SK-MEL-5 (cell line): ENCODE measurements around the gene SPIN2A. TPM values are rescaled to one million over a fixed set of nuclear protein-coding genes. Genes with fewer than 3 reads are reported as not detected.
A peak's percentile ranks its signal among the peaks of the same experiment; 100 is the strongest.
"Not testable (repeated sequence)": the region's sequence is repeated elsewhere in the genome, so short reads cannot be mapped to it uniquely, and the experiment has no call there.

Source experiments
- DNase-seq: peaks from one replicate; pipeline ENCODE4 v3.0.0-alpha.2; 2016; ENCODE audit warnings: low read depth, low spot score
- in situ Hi-C: cut with HindIII; loops from 2 replicates; pipeline ENCODE4 v1.10.0; 2016; ENCODE audit warnings: low sequenced_read_pairs, high pct_unique_total_duplicates, low pct_unique_long_range_greater_than_20kb
- polyA plus RNA-seq, 2 experiments: library from polyadenylated mRNA; depleted of rRNA; stranded (reverse); fragments of >200 nt; gene quantifications; 2 replicates each; pipeline ENCODE4 v1.2.3, GENCODE V29; 2015
- total RNA-seq: library from RNA; depleted of rRNA; stranded (reverse); fragments of >200 nt; shearing (Covaris generic); gene quantifications from 2 replicates; pipeline ENCODE4 v1.2.3, GENCODE V29; 2014; rRNA removed

Gene SPIN2A
- total RNA-seq = 0.26 TPM in 1 of 2 replicates, not detected in the other
- 0.26 TPM in 1 of 2 replicates, not detected in the other for polyA plus RNA-seq (2015; cell fraction: cytosol; rRNA removed)
- polyA plus RNA-seq (2015; cell fraction: nucleus; rRNA removed) = 4.5 and 6.2 TPM in 2 replicates

GRCh38 chrX:57137073-57137472 lies at the start of gene SPIN2A:
TSS of gene SPIN2A (minus strand) at chrX:57137397. CDS start at chrX:57136597, 800 bp downstream.
- DNase-seq, in situ Hi-C loops: not testable (repeated sequence)

- in situ Hi-C loops = no loop called here
These were observed 41.4 kb upstream of the SPIN2A start for GRCh38 chrX:57178605-57179004.

DNA sequence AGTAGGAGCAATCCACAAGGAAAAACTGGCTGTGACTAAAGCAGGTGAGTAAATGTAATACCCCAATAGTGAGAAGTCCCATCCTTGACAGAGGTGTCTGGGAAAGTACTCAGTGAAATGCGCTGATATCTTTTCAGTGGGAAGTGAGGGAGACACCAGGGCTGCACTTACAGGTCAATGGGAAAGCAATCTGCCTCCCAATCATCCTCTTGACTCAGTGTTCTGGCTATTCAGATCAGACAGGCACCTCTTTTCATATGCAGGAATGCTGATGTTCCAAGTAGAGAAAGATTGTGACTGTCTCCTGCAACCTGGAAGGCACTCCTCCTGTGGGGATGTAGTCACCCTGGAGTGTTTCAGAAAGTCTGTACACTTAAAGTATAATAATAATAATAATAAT lies 39.9 kb upstream of the SPIN2A start:
- DNase-seq = no peak
- in situ Hi-C loops = no loop called here

More at GRCh38 chrX:57178605-57179004, 41.4 kb upstream of the SPIN2A start:
- DNase-seq = no peak

DNA sequence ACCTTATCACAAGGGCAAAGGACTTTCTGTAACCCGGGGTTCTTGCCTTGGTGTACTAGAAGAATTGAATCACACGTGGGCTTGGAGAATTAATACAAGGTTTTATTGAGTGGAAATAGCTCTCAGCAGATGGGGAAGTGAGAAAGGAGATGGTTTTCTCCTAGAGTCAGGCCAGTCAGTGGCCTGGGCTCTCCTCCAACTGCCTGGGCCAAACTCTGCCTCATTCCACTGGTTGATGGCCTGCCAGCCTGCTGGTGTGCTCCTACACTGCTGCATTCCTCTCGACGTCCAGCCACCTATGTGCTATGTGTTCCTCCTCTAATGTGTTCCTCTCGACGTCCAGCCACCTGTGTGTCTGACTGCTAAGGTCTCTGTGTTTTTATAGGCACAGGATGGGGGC lies 35.3 kb upstream of the SPIN2A start:
- in situ Hi-C loops = no loop called here
- no peak for DNase-seq

- peak; percentile 53 for DNase-seq
- in situ Hi-C loops = no loop called here
These were observed 19.3 kb upstream of the SPIN2A start for GRCh38 chrX:57156397-57157049.

GRCh38 chrX:57155171-57155570 lies 18.0 kb upstream of the SPIN2A start:
- no peak for DNase-seq
- in situ Hi-C loops = no loop called here

- DNase-seq, in situ Hi-C loops: not testable (repeated sequence)
These were observed 15.0 kb upstream of the SPIN2A start for GRCh38 chrX:57152222-57152621.

GRCh38 chrX:57138674-57139073 lies 1.5 kb upstream of the SPIN2A start:
- in situ Hi-C loops = no loop called here
- DNase-seq = no peak

DNA sequence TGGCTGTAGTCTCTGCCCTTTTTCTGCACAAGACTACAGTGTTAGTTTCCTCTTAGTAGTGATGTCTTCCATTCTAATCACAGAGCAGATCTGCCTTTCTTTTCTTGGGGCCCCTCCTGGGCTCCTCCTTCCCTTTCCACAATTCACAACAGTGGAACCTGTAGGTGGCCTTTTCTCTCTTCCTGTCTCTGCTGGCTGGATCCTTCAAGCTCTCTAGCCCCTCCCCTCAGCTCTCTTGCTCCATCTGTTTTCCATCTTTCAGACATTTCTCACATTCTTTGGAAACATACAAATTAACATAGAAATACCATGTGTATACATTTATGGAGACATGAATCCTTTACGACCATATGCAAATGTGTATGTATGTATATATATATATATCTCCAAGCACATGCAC lies 304 bp upstream of the SPIN2A start:
- no peak for DNase-seq
- in situ Hi-C loops = no loop called here

- DNase-seq, in situ Hi-C loops: not testable (repeated sequence)
These were observed 608 bp downstream of the SPIN2A start for GRCh38 chrX:57136589-57136988.

DNA sequence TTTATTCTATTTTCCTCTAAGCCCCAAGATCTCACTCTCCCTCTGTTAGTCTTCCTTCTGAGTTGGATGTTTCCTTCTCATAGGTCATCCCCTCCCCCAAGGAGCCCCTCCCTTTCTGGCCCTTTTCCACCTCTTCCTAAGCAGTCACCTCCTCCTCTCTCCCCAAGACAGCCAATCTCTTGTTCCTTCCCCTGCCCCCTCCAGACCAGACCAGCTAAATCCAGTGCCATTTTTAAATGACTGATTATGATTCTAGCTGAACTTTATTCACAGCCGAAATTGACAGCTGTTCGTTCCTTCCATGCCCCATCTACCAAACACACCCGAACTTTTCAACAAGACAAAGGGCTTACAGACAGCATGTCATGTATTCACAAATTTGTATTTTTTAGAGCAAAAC lies 1.9 kb downstream of the SPIN2A start:
- in situ Hi-C loops = no loop called here
- DNase-seq = no peak

GRCh38 chrX:57134702-57135101 lies 2.5 kb downstream of the SPIN2A start:
- in situ Hi-C loops = no loop called here
- no peak for DNase-seq

DNA sequence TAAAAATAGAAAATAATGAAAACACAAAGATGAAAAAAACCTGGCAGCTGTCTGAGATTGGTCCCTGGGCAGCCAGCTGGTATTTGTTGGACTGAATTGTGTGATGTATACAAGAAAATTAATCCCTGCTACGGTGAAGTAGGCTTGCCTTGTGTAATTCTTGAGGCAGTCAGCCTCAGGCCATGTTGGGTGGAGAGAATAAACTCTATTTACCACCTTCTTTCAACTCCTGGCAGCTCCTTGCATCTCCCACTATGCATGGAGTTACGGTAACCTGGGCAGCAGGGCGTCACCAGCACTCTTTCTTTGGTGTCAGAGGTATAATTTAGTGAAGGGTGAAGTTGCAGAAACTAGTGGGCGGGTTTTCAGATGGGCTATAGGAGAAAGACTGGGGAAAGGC lies 3.5 kb downstream of the SPIN2A start:
- in situ Hi-C loops = no loop called here
- no peak for DNase-seq

DNA sequence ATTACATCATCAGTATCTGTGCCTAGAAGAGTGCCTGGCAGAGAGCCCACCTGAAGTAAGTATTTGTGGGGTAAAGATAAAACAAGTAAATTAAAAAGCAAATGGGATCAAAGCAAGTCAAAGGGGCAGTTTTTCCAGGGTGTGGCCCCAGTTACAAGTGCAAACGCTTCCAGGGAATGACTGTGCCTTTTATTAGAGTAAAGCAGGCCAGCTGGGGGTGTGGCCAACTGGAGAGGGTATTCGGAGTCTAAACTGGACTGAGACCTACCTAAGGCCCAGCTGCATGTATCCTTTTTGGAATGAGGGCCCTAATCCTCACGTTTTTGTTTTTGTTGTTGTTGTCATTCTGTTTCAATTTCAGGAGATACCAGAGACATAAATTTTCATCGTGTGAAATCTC lies 3.9 kb downstream of the SPIN2A start:
- in situ Hi-C loops = not testable (repeated sequence)

DNA sequence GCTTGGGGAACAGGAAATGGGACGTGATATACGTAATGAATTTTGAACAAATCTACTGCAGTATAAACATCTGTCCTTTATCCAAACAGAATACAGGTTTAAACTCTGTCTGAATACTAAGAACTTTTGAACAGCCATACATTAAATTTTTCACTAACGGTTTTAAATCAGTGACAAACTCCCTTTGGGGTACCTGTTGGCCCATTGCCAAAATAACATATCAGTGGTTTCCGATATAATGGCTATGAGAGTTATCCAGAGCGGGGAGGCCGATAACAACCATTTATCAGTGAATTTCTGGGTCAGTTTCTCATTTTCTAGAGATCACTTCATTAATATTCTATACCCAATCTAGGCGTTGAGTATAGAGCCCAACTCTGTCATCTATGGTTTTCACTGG lies 5.2 kb downstream of the SPIN2A start:
- in situ Hi-C loops = no loop called here
- DNase-seq = no peak

More for the DNA sequence above, 3.9 kb downstream of the SPIN2A start:
- DNase-seq = not testable (repeated sequence)

- in situ Hi-C loops = no loop called here
- no peak for DNase-seq
These were observed 15.4 kb downstream of the SPIN2A start for GRCh38 chrX:57121816-57122215.

DNA sequence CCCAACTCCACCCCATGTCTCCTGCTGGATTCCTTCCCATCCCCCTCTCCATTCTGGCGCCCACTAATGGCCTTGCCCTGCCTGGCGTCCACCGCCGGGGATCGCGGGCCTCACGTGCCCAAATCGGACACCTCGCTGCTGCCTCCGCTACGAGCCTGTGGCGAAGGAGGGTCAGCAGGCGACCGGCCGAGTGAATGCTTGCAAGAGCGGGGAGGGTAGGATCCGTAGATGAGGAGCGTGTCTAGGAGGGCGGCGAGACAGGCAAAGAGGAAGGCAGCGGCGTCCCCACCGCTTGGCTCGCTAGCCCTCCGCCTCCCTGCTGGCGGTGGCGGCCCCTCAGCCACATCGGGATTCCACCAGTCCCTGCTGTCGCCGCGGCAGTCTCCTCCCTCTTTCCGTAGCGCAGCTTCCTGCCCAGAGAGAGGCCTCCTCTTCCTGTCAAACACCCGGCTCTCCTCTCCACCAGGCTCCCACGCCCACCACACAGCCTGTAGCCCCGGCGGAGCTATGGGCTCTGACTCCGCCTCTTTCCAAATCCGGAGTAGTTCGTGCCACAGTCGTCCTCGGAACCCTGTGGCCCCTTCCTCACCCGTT lies 15.9 kb downstream of the SPIN2A start, which contains the start of gene SPIN2B:
Gene SPIN2B (minus strand): TSS at position 387 of the 594 bp plus-strand sequence.
- peak; percentile 88 for DNase-seq
- in situ Hi-C loops = no loop called here

GRCh38 chrX:57120619-57121161 lies 16.5 kb downstream of the SPIN2A start:
- in situ Hi-C loops, DNase-seq: not testable (repeated sequence)

GRCh38 chrX:57119416-57119815 lies 17.8 kb downstream of the SPIN2A start:
- in situ Hi-C loops = no loop called here

More at GRCh38 chrX:57119416-57119815, 17.8 kb downstream of the SPIN2A start:
- no peak for DNase-seq
